NCI-H1105 (cell line): ENCODE measurements around the gene ARHGEF3.

ENCODE experiments used
- DNase-seq: peaks from one replicate; lab custom pipeline; 2025; lab: John Stamatoyannopoulos, UW

Gene ARHGEF3

DNA sequence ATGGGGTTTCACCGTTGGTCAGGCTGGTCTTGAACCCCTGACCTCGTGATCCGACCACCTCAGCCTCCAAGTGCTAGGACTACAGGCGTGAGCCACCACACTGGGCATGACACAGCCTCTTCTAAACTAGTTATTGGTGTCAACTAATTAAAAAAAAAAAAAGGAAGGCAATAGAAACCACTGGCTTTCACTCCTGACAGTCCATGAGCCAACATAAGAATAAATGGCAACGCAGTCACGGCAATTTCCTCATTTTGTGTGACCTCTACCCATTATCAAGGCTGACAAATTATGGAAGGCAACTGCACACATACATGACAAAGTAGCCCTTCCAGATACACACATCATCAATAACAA is 5.9 kb downstream of the ARHGEF3 start:
- no peak for DNase-seq

DNA sequence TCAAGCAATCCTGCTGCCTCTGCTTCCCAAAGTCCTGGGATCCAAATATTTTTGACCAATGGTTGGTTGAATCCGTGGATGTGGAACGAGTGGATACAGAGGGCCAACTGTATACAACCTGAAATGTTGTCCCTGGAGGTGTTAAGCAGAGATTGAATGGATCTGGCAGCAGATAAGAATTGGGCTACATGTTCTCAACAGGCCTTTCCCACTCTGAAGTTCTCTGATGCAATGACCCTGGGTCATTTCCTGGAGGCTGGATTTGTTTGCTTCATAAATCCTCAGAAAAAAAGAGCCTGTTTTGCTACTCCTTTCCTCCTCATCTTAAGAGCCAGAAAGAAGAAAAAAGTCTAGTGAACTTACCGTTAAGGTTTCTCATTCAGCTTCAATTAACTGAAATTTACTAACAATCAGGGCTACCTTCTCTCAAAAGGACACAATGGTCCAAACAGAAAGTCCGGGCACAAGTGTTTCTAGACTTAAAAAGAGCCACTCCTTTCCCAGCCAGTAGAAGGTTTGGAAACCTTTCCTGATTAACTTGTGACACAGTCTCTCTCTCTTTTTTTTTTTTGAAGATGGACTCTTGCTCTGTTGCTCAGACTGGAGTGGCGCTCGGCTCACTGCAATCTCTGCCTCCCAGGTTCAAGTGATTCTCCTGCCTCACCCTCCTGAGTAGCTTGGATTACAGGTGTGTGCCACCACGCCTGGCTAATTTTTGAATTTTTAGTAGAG is 6.5 kb downstream of the ARHGEF3 start:
- DNase-seq: no peak

DNA sequence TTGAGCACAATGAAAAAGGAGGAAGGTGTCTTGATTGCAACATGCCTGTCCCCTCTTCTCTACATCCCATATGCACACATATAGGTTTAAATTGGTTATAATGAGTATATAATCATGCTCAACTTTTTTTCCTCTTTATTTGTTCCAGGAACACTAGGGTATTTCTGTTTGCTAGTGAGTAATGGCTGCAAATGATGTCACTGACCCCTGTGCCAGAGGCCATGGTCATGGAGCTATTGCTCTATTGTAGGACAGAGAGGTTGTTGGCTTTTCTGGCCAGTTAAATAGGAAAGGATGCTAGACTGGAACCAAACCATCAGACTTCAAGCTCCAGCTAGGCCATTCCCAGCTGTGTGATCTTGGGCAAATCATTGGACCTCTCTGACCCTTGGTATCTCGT is 9.6 kb downstream of the ARHGEF3 start:
- DNase-seq: no peak

DNA sequence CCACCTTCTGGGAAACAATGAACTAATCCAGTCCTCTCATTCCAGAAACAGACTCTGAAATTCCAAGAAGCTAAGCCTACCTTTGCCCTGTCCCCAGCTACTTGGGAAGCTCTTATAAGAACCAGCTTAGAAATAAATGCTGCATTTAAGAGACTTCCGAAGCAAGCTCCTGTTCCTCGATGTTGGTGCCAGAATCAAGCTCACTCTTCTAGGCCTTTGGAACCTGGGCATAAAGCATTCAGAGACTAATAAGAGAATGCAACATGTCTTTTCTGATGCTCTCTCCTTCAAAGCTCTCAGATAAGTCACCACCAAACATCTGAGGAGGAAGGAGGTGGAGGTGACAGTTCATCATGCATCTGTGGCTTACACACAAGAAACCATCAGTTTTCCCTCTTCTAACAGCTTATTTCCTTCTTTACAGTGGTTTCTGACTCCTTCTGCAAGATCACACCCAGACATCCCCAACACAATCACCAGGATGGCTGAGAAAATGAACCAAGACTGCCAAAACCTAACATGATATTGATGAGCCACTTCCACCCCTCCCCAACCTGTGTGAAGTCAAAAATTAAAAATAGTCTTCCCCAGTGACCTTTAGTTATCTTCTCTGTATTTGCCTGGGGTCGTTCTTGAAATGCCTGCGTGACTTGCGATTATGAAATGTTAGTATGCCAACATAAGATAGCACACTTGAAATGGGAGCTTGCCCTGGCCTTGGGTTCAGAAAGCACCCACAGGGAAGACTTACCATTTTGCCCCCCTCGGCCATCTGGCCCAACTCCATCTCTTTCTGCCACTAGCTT is 11.5 kb downstream of the ARHGEF3 start:
- no peak for DNase-seq

DNA sequence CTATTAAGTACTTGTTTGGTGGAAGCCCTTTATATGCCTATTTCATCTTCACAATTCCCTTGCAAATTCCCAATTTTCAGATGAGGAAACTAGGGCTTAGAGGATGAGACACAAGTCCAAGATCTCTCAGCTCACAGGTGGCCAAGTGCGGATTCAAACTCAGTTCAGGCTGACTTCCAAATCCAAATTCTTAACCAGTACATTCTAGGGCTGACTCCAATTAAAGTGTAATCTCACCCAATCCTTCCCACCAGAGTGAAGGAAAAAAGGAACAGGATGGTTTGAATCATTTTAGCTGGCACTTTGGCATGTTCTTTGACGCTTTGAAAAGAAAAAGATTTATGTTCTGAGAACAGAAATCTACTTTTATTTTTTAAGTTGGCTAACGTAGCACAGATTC is 12.7 kb downstream of the ARHGEF3 start:
- no peak for DNase-seq

DNA sequence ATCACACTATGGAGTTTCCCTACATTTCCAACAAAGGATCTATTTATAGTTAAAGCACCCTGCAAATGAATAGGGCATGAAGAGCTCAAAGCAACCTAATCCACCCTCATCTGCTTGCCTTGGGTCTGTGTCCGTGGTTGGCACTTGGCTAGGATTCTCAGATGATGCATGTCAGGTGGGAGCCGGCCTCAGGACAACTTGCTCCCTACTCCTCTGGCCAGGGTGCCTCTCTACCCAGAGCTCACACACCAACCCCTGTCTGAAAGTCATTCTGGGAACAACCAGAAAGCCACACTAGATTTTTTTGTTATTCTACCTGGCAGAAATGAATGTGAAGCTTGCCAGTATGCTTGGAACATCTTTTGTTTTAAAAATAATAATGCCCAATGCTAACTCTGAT is 13.2 kb downstream of the ARHGEF3 start:
- no peak for DNase-seq

DNA sequence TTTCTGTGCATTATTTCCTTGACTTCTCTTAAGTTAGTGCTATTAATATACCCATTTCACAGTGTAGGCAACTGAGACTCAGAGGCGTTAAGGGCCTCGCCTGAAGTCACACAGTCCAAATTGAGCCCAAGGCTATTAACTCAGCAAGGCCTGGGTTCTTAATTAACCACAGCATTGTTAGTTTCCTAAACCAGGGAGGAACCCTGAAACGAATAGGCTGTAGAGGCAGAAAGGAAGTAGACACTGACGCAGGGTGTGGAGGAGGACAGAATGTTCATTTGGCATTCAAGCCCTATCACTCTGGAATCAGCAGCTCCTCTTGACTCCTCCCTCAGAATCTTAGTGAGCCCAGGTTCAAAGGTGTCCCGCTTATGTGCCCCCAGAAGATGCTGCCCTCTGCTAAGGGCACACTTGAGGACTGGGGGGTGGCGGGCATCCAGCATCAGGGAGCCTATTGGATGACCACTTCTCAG is 13.9 kb downstream of the ARHGEF3 start:
- DNase-seq: no peak

DNA sequence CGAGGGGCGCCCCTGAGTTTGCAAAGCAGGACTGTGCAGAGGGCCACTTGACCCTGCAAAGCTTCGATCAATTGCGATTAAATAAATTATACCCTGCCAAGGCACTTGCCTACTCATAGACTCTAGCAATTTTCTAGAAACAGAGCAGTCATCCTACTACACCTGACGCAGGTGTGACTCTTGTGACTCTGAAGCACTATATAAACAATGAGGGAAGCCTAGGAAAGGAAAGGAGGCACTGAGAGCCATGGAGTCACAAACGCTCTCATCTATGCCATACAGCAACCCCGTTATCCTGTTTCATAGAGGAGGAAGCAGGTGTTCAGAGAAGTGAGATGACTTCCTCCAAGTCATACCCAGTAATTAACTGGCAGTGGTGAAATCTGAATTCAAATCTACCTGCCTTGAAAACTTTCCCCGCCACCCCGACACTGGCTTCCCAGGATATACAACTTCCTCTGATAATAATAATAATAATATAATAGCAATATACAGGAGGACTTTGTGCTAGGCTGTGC is 14.4 kb downstream of the ARHGEF3 start:
- no peak for DNase-seq

DNA sequence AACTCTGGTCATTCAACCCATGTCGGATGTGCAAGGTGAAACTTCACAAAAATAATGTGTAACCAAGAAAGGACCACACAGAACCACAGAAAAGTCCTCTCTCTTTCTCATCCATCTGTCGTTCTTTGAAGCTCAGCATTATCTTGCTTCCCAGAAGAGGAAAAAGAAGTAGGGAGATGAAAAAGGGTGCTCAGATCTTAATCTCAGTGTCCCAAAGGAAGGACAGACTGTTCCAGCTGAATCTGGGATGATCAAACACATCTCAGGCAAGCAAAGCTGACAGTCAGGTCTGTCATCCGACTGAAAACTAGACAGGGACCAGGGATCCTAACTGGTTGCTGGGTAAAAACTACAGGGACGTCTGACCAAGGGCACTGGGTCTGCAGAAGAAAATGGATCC is 16.2 kb downstream of the ARHGEF3 start:
- DNase-seq: no peak

DNA sequence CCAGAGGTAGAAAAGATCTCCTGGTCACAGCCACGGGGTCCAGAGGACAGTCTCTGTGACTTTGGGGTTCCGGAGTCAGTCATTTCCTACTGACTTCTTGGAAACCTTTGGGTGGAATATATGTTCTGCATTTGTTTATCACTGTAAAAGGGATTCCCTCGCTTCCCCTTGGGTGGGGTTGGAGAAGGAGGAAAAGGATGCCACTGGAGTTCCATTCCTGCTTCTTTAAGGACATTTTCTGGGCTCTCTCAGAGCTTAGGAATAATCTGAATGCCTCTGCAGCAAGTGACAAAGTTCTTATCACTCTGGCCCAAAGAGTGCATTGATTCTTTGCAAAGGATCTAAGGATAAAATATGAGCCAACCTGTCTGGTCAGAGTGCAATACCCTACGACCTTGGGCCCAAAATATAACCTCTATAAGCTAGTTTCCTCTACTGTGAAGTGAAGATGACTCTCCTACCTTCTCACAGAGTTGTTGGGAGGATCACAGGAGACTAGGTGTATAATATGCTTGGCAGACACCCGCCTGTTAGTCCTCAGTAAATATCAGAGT is 17.2 kb downstream of the ARHGEF3 start:
- DNase-seq: no peak

DNA sequence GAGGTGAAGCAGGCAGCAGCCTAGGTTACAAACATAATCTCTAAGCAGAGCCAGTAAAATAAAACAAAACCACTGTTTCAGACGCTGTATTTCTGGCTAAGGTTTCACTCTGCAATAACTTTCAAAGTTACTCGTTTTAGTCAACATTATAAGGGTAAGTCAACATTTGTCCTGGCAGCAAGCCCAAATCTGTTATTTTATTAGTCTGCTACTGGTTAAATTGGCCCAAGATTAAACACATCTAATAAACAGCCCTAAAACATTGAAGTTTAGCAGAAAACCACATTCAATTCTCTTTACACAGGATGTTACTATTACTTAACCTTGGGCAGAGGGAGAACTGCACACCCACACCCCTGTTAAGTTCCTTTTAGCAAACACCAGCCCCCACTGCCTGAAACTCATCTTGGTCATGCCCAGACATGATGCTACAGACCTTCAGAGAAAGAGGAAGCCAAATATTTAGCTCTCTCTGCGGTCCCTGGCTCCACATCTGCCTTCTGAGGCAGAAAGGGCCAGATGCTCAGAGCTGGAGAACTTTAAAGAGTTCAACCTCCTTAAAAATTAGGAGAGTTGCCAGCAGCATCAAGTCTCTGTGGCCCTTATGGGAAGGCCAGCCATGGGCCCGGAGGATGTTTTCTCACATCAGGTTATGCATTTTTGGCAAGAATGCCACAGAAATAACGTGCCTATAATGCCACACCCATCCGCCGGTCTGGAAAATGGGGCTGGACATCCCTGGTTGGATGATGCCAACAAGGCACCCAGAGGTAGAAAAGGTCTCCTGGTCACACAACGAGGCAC is 17.9 kb downstream of the ARHGEF3 start:
- DNase-seq: peak; percentile 64

DNA sequence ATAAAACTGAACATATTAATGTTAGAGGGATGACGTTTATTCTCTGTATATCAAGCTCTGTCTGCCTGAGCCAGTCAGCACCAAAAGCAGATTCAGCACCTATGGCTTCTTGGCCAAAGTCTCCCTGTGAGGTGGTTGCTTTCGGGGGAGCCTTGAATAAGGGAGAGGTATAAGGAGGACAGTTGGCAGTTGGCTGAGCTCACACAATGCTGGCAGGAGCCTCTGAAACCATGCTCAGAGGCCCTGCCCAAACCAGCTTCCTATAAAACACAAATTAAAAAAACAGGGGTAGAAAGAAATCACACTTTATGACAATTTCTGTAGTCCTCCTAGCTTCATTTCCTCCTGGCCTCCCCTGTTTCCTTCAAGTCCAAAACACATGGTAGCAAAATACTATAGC is 18.8 kb downstream of the ARHGEF3 start:
- no peak for DNase-seq

DNA sequence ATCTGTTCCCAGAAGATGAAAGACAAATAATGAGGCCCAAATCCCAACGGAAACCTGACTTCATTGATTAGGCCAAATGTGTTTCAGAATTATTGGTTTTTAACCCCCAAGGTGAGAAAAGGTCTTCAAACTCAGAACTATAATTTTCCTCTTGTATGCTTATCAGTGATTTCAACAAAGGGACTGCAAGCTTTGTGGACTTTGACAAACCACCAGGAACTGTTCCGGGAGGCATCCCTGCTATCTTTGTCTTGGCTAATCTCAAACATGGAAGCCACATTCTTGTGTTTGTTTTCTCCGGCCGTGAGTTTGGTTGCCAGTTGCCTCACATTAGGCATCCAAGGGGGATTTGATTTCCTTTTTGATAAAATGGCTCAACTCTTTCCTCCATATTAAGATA is 19.5 kb downstream of the ARHGEF3 start:
- no peak for DNase-seq

DNA sequence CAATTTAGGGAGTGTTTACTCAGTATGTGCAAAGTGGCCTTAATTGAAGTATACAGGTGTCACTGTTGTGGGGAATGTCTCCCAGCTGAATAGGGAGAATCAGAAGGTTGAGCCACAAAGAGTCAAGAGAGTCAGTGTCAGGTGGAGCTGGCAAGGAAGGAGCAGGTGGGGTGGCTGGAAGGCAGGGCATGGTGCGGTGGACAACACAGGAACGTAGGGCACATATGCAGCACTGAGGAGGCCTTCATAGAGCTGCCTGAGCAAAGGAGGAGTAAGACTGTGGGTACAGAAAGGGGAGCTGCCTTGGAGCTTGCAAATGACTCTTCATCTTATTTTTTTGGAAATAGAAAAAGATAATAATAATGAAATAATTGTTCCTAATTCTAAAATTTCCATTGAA is 20.0 kb downstream of the ARHGEF3 start:
- DNase-seq: no peak

DNA sequence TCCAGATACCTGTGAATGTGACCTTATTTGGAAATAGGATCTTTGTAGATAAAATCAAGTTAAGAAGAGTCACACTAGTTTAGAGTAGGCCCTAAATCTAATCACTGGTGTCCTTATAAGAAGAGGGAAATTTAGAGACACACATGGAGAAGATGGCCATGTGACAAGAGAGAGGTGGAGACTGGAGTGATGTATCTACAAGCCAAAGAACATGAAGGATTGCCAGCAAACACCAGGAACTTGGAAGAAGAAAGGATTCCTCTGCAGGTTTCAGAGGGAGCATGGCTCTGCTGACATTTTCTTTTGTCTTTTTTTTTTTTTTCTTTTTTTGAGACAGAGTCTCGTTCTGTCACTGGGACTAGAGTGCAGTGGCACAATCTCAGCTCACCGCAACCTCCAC is 20.8 kb downstream of the ARHGEF3 start:
- DNase-seq: no peak

DNA sequence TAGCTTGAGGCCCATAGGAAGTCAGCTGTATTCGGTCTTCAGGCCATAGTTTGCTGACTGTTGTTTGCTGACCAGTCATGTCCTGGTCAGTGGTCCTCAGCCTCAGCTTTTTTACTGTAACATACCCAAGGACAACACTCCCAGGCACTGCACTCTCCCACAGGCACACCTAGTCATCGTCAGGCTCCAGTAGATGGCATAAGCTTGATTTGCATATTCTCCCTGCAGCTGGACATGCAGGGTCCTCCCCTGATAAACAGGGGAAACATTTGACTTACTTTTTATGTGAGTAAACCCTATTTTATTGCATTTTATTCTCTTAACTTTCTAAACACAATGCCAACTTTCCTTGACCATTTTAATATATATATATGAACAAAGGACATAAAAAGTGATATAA is 22.9 kb downstream of the ARHGEF3 start:
- DNase-seq: no peak

DNA sequence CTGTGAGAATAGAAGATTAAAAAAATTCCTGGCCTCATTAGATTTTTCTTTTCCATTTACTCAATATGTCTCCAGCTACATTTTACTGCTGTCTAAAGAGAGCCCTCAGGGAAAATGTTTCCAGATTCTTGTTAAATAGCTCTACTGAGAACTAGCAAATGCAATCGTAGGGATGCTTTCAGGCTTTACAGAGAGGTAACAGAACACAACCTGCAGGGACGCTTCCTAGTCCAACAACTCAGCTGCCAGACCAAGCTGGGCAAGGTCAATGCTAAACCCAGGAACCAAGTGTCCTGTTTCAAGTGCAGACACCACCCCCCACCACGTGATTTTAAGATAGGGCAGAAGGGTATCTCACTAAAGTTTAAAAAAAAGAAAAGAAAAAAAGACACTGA is 25.2 kb downstream of the ARHGEF3 start:
- DNase-seq: no peak

DNA sequence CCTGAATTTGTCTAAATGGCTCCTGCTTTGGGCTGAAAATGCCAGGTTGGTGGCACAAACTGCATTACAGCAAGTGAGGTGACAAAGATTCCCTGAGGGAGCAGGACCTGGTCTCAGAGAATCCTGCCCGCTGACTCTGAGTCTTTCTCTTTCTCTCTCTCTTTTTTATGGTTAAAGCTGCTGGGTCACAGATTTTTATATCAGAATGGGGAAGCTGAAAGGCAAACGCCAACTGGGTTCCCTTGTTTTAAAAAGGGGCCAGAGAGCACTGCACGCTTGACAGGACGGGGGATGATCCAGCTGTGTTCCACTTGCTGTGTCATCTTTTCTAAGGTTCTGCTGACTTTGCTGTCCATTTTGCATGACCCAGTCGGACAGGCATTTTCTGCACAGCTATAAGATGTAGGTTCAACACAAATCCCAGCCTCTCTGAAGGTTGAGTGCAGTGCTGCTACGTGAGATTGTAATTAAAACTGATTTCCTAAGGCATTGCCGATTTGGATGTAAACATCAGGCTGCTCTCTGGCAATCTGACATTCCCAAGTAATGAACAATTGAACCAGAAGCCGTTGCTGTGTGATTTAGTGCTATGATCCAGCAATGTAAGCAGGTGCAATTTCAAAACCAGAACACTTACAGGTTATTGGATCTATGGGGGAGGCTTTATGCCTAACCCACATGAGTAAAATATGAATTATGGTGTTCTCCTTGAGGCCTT is 25.8 kb downstream of the ARHGEF3 start:
- no peak for DNase-seq

DNA sequence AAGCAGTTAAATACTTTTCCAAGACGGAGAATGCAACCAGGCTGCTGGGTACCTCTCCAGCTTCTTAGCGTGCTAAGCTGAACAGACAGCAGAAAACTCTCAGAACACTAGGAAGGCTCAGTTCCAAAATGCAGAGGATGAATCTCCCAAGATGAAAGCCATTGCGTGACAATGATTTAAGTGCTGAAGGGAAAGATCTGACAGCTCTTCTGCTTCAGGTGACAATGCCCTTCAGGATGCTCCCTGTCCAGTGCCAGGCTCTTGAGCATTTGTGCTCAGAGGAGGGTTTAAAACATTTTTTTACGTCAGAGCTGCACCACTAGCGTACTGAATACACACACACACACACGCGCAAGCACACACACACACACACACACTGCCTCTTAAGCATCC is 26.3 kb downstream of the ARHGEF3 start:
- no peak for DNase-seq

DNA sequence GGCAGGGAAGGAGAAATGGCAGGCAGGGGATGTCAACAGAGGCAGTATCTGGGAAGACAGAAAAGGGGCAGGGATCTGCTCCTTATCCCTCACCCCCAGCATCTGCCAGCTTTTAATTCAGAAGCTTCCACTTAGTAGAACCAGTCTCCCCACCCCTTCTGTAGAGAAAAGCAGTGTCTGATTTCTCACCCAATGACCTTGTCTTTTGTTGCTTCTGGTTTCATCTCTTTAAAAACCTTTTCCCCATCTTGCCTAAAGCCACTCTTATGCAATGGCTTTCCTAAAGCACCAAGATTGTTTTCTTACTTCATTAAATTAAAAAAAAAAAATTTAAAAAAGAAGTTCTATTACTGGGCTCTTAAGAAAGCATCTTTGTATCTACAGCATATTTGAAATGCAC is 27.8 kb downstream of the ARHGEF3 start:
- DNase-seq: no peak
